Body of pancreas (tissue), 4 donors: Measurements from ENCODE around the gene EDEM2. TPM values are rescaled to one million over a fixed set of nuclear protein-coding genes. Genes with fewer than 3 reads are reported as not detected.

Experiments used
- ATAC-seq: fragments of 150-250 bp; one replicate; pipeline ENCODE4 v1.9.1; 2016
- DNase-seq, 4 donors: peaks; one replicate each; pipeline ENCODE4 v3.0.0-alpha.2; 2019
- H3K27ac ChIP-seq, 4 donors: fragments of 200-600 bp; sonication (generic); 1 replicate in 3 of 4; 2 replicates in 1 of 4; pipeline versions ENCODE4 v1.5.1 to v1.6.1; 2016 to 2019; ENCODE audit warnings: mild to moderate bottlenecking in 1 of 4, mixed read lengths in 1 of 4, moderate library complexity in 1 of 4
- H3K27me3 ChIP-seq, 2 donors: fragments of 200-600 bp; sonication (generic); one replicate each; pipeline ENCODE4 v1.6.0; 2016; ENCODE audit warnings: mild to moderate bottlenecking in 1 of 2
- H3K36me3 ChIP-seq, 2 donors: fragments of 200-600 bp; sonication (generic); replicated peaks in 1 of 2; 2 replicates each; pipeline ENCODE4 v1.5.1; 2016; ENCODE audit warnings: low read depth in 2 of 2; ENCODE audit not compliant: insufficient read depth in 1 of 2
- H3K4me1 ChIP-seq: fragments of 200-600 bp; sonication (generic); one replicate; pipeline ENCODE4 v1.6.0; 2016
- H3K4me3 ChIP-seq, 2 donors: fragments of 200-600 bp; sonication (generic); 1 replicate in 1 of 2; 2 replicates in 1 of 2; pipeline ENCODE4 v1.5.1; 2016 to 2019
- H3K9me3 ChIP-seq, 3 donors: fragments of 200-600 bp; sonication (generic); 1 replicate in 2 of 3; 2 replicates in 1 of 3; pipeline ENCODE4 v1.5.1; 2016
- CTCF ChIP-seq, 7 experiments: fragments of 450-650 bp in 4 of 7; fragments of 200-600 bp in 3 of 7; sonication (generic) in 3 of 7; IDR thresholded peaks; one replicate each; pipeline ENCODE4 v1.5.1; 2016 to 2019; ENCODE audit warnings: antibody characterized with exemption in 7 of 7
- POLR2A ChIP-seq, 3 donors: fragments of 450-650 bp; IDR thresholded peaks; one replicate each; pipeline ENCODE4 v1.6.1; 2016; ENCODE audit warnings: antibody characterized with exemption in 3 of 3, mild to moderate bottlenecking in 2 of 3
- WGBS, 2 donors: methylation state at CpG; one replicate each; pipeline ENCODE4 v1.1.5; 2017; 5-methylcytosine and 5-hydroxymethylcytosine counted together
- intact Hi-C: fragments of 100-400 bp; cut with DNase I; formaldehyde crosslinking; loops from one replicate; pipeline ENCODE4 v1.15.1; 2023
- total RNA-seq, 2 donors: library from RNA; depleted of rRNA; stranded (reverse); fragments of >200 nt; gene quantifications; one replicate each; pipeline ENCODE4 v1.1.0, GENCODE V29; 2016

EDEM2 gene
- total RNA-seq, 2 donors from 2014 or later, result 18.1 to 24.6 TPM

GRCh38 chr20:35134880-35135279, 12.3 kb downstream of the EDEM2 start:
- DNase-seq, result no peak
- intact Hi-C loops, result no loop called here
- WGBS, 2 donors, result 77 to 78% methylated on average over 4 to 6 of the region's 6 CpGs
- no peak for ATAC-seq
- H3K36me3 ChIP-seq, result peaks cover 0 to 43% of the 10 kb centered on the region in 2 donors
- no peaks in the 10 kb centered on the region for H3K9me3 ChIP-seq
- TF ChIP-seq POLR2A (IDR thresholded peaks at IDR 0.05), result no peak
- TF ChIP-seq CTCF (IDR thresholded peaks at IDR 0.05), result no peak
- H3K4me1 ChIP-seq, result peaks cover 12% of the 10 kb centered on the region
- no peaks in the 10 kb centered on the region for H3K27me3 ChIP-seq
- peak overlapping the region in 2 of 4 donors; percentile 17 to 47 for H3K27ac ChIP-seq
- H3K4me3 ChIP-seq, result no peak overlapping the region

GRCh38 chr20:35134472-35134871, 12.7 kb downstream of the EDEM2 start:
- Histone ChIP-seq H3K27ac (peak overlapping the region in 2 of 4 donors; percentile 17 to 47), H3K9me3 (no peaks in the 10 kb centered on the region), H3K27me3 (no peaks in the 10 kb centered on the region), H3K4me1 (peaks cover 12% of the 10 kb centered on the region), H3K36me3 (peaks cover 0 to 47% of the 10 kb centered on the region in 2 donors), H3K4me3 (no peak overlapping the region)
- 25 to 43% methylated on average over 1 to 9 of the region's 9 CpGs for WGBS, 2 donors
- ATAC-seq, result peak; percentile 64
- intact Hi-C loops, result no loop called here
- no peak for TF ChIP-seq POLR2A (IDR thresholded peaks at IDR 0.05)
- TF ChIP-seq CTCF (IDR thresholded peaks at IDR 0.05), result no peak
- peak; percentile 34 to 56 (median 50) for DNase-seq

GRCh38 chr20:35133735-35134134, 13.4 kb downstream of the EDEM2 start:
- DNase-seq, result no peak
- Histone ChIP-seq H3K27me3 (no peaks in the 10 kb centered on the region), H3K9me3 (no peaks in the 10 kb centered on the region), H3K4me3 (no peak overlapping the region), H3K27ac (no peak overlapping the region), H3K4me1 (peaks cover 12% of the 10 kb centered on the region), H3K36me3 (peaks cover 0 to 48% of the 10 kb centered on the region in 2 donors)
- WGBS, 2 donors, result 68 to 78% methylated on average over 5 of the region's 5 CpGs
- no peak for ATAC-seq
- TF ChIP-seq POLR2A (IDR thresholded peaks at IDR 0.05), result no peak
- no peak for TF ChIP-seq CTCF (IDR thresholded peaks at IDR 0.05)
- intact Hi-C loops, result no loop called here

GRCh38 chr20:35133031-35133430, 14.1 kb downstream of the EDEM2 start:
- WGBS, 2 donors, result 95 to 96% methylated on average over 5 of the region's 5 CpGs
- Histone ChIP-seq H3K27ac (no peak overlapping the region), H3K36me3 (peaks cover 0 to 44% of the 10 kb centered on the region in 2 donors), H3K27me3 (no peaks in the 10 kb centered on the region), H3K9me3 (no peaks in the 10 kb centered on the region), H3K4me3 (no peak overlapping the region), H3K4me1 (peaks cover 12% of the 10 kb centered on the region)
- intact Hi-C loops, result no loop called here
- TF ChIP-seq CTCF (IDR thresholded peaks at IDR 0.05) (no peak), POLR2A (IDR thresholded peaks at IDR 0.05) (no peak)
- no peak for DNase-seq
- ATAC-seq, result no peak

- Histone ChIP-seq H3K4me1 (peaks cover 12% of the 10 kb centered on the region), H3K36me3 (peaks cover 0 to 44% of the 10 kb centered on the region in 2 donors), H3K9me3 (no peaks in the 10 kb centered on the region), H3K27me3 (no peaks in the 10 kb centered on the region), H3K27ac (no peak overlapping the region), H3K4me3 (no peak overlapping the region)
- WGBS, 2 donors, result 81 to 87% methylated on average over 4 of the region's 4 CpGs
- DNase-seq (no peak), ATAC-seq (no peak)
- no peak for TF ChIP-seq CTCF (IDR thresholded peaks at IDR 0.05)
- TF ChIP-seq POLR2A (IDR thresholded peaks at IDR 0.05), result no peak
- intact Hi-C loops, result no loop called here
These were observed 15.2 kb downstream of the EDEM2 start for GRCh38 chr20:35131934-35132333.
